ENCODE results near the gene NPIPB8.

DNA sequence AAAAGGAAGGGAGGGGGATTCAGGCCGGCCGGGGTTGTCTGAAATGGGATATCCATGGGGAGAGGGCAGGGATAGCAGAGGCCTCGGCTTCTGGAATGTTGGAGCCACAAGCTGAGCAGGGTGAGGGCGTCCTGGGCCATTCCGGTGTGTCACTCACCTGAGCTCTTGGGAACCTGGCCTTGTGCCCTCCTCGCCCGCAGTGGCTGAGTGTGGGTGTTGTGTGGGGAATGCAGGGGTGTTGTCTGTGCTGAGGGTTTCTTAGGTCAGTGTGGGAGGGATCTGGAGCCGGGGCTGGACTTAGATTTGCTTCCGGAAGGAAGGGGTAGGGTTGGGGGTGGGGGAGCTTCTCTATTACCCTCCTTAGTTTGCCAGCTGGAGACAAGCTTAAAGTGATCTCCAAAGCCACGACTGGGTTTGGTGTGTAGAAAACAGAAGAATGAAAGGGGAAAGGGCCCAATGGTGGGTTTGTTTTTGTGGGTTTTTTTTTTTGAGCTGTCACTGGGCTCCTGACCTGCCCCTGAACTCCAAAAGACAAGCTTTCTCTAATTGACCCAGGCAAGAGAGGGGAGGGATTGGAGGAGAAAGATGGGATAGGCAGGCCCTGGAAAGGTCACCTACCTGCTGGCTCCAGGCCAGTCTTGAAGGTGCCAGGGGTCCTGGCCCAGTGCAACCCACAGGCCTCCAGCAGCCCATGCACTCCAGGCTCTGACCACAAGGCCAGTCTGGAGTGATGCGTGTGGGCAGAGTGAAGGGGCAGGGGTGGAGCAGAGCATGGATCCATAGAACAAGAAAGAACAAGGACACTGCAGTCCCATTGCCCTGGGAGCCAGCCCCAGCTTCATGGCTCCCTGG lies 40.8 kb upstream of the NPIPB8 start, which contains the start of gene SULT1A2:
- TF ChIP-seq POLR2A (IDR thresholded peaks at IDR 0.05): no peak
- TF ChIP-seq, protein P1, sequence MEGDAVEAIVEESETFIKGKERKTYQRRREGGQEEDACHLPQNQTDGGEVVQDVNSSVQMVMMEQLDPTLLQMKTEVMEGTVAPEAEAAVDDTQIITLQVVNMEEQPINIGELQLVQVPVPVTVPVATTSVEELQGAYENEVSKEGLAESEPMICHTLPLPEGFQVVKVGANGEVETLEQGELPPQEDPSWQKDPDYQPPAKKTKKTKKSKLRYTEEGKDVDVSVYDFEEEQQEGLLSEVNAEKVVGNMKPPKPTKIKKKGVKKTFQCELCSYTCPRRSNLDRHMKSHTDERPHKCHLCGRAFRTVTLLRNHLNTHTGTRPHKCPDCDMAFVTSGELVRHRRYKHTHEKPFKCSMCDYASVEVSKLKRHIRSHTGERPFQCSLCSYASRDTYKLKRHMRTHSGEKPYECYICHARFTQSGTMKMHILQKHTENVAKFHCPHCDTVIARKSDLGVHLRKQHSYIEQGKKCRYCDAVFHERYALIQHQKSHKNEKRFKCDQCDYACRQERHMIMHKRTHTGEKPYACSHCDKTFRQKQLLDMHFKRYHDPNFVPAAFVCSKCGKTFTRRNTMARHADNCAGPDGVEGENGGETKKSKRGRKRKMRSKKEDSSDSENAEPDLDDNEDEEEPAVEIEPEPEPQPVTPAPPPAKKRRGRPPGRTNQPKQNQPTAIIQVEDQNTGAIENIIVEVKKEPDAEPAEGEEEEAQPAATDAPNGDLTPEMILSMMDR (IDR thresholded peaks at IDR 0.05): no peak

Data from uterus (tissue), 2 donors.